HG03060 (cell line): ENCODE measurements around the gene ABCA1.

Experiments used
- ATAC-seq: cut with Tn5 transposase; IDR thresholded peaks from one replicate; pipeline ENCODE4 v1.9.1; 2021; ENCODE audit warnings: low read depth, moderate number of reproducible peaks; ENCODE audit not compliant: unreplicated experiment

The ABCA1 gene

GRCh38 chr9:104850786-104851545, 77.0 kb downstream of the ABCA1 start:
- no peak for ATAC-seq

DNA sequence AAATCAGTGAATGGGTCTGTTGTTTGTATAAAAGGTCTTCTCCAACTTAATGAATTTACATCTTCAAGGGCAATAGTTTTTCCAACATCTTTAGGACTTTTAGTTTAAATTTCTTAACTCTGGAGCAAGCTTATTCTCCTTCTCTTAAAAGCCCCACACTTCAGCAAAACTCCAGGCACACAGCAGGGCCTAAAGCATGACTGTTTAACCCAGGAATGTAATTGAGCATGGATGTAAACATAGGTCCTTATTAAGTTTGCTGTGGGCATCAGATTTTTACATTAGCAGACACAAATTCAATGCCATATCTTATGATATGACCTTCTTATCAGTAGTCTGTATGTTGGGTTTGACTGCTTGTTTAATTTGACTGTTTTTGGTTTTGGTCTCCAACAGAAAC, 78.9 kb downstream of the ABCA1 start:
- no peak for ATAC-seq

DNA sequence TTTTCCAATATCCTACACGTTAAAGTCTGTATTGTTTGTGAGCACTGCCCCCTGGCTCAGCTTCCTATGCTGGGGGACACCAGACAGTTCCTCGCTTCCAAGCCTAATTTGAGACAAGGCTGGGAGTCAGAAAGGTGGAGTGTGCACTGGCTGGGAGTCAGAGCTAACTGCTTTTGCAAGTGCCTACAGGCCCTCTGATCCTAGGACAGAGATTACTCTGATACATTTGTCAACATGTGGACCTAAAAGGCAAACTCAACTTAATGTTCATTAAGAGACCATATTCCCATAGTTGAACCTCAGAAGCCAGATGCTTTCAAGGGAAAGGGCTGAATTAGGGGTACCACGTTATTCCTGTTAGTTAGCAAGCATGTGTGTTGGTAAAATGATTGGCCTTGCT, 83.2 kb downstream of the ABCA1 start:
- ATAC-seq = no peak

DNA sequence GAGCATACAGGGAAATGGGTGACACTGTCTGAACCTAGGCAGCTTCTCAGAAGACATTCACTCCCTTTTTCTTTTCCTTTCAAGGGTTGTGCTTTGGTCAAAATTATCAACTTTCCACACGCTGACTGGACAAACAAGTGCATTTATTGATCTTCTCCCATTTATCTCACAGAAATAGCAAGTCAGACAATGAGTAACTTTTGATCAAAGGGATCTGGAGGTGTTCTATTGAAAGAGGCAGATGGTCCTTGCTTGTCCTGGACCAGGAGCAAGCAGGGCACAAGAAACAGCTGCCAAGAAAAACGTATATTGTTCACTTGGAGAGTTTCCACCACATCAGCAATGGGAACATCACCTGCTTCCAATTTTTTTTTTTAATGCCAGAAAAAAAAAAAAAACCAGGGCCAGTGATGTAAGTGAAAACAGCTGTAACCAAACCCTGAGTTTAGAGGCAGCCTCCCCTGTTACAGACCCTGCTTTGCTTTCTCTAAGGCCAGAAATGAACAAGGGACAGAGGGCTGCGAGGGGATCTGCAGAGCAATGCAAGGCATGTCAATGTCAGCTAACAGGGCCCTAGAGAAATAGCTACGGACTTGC, 84.2 kb downstream of the ABCA1 start:
- no peak for ATAC-seq

GRCh38 chr9:104842698-104843097, 85.3 kb downstream of the ABCA1 start:
- no peak for ATAC-seq

GRCh38 chr9:104841601-104842141, 86.3 kb downstream of the ABCA1 start:
- ATAC-seq = no peak

GRCh38 chr9:104838958-104839357, 89.0 kb downstream of the ABCA1 start:
- ATAC-seq = no peak

DNA sequence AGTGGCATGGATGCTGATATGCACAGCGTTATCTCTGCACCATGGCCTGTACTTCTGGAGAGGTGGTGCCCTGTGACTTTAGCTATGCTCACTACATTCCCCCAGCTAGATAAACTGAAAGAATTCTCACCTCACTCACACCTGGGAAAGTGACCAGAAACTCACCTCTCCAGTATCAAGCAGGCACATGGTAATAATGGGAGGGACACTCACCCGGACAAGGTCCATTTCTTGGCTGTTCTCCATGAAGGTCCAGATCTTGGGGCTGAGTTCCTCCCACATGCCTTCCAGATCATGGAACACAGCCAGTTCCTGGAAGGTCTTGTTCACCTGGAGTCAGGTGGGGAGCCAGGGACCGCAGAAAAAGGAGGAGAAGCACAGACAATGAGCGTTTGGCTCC, 91.2 kb downstream of the ABCA1 start:
- no peak for ATAC-seq

DNA sequence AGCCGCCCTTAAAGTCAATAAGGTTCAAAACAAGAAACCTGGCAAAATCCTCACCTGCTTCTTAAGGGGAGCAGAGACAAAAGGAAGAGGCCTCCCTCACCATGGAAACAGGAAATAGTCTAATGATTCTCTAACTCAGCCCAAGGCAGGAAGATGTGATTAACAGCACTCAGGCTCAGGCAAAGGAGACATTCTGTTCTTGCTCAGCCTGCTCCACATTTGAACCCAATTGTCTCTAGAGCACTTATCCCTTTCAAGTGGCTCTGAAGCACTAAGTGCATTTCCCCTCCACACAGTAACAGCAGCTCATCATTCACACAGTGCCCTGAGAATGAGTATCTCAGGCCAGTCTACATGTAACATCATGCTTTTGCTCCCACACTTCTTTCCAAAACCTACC, 91.7 kb downstream of the ABCA1 start:
- no peak for ATAC-seq

GRCh38 chr9:104835161-104835560, 92.8 kb downstream of the ABCA1 start:
- ATAC-seq = no peak

GRCh38 chr9:104833696-104834095, 94.3 kb downstream of the ABCA1 start:
- ATAC-seq = no peak

- no peak for ATAC-seq
Observed at GRCh38 chr9:104831681-104832080, 96.3 kb downstream of the ABCA1 start.

GRCh38 chr9:104826911-104827310, 101.0 kb downstream of the ABCA1 start:
- no peak for ATAC-seq

- no peak for ATAC-seq
Observed at GRCh38 chr9:104826079-104826775, 101.7 kb downstream of the ABCA1 start.

DNA sequence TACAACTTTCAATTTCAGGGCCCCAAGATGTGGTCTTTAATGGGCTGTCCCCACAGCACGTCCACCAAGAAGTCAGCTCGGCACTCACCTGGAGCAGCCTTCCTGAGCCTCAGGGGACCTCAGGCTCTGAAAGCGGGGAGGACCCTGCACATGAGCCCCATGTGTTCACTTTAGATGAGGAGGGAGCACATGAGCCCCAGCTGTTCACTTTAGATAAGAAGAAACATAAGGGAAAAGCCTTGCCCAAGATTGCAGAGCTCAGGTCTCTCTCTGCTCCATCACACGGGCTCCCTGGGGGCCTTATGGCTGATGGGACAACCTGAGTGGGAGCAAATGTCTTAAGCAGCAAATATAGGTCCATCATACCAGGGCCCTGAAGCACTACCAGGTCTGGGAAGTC, 107.6 kb downstream of the ABCA1 start:
- ATAC-seq = no peak

- no peak for ATAC-seq
Observed at GRCh38 chr9:104819033-104819432, 108.9 kb downstream of the ABCA1 start.

DNA sequence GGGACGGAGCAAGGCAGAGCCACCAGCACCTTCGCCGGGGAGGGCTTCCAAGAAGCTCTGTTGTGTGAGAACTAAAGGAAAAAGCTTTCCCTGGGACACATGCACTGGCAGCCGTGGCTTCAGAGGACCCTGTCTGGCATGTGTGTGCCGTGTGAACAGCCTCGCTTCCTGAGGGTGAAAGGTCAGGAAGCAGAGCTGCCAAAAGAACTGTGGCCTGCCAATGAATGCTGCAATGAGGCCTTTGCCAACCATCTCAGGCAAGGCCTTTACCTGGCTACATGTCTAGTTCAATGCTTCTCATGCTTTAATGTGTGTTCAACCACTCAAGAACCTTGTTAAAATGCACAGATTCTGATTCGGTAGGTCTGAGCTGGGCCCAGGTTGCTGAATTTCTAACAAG, 110.5 kb downstream of the ABCA1 start:
- no peak for ATAC-seq

GRCh38 chr9:104815851-104816565, 111.9 kb downstream of the ABCA1 start:
- no peak for ATAC-seq

GRCh38 chr9:104810421-104811339, 117.3 kb downstream of the ABCA1 start:
- ATAC-seq = no peak
